HG02981 (cell line): ENCODE results near the gene KIF27.
"Not testable (repeated sequence)": the region's sequence is repeated elsewhere in the genome, so short reads cannot be mapped to it uniquely, and the experiment has no call there.

Source experiments
- ATAC-seq: cut with Tn5 transposase; IDR thresholded peaks from one replicate; pipeline ENCODE4 v1.9.1; 2021; ENCODE audit warnings: mild to moderate bottlenecking, moderate library complexity; ENCODE audit not compliant: unreplicated experiment

KIF27 gene, protein sequence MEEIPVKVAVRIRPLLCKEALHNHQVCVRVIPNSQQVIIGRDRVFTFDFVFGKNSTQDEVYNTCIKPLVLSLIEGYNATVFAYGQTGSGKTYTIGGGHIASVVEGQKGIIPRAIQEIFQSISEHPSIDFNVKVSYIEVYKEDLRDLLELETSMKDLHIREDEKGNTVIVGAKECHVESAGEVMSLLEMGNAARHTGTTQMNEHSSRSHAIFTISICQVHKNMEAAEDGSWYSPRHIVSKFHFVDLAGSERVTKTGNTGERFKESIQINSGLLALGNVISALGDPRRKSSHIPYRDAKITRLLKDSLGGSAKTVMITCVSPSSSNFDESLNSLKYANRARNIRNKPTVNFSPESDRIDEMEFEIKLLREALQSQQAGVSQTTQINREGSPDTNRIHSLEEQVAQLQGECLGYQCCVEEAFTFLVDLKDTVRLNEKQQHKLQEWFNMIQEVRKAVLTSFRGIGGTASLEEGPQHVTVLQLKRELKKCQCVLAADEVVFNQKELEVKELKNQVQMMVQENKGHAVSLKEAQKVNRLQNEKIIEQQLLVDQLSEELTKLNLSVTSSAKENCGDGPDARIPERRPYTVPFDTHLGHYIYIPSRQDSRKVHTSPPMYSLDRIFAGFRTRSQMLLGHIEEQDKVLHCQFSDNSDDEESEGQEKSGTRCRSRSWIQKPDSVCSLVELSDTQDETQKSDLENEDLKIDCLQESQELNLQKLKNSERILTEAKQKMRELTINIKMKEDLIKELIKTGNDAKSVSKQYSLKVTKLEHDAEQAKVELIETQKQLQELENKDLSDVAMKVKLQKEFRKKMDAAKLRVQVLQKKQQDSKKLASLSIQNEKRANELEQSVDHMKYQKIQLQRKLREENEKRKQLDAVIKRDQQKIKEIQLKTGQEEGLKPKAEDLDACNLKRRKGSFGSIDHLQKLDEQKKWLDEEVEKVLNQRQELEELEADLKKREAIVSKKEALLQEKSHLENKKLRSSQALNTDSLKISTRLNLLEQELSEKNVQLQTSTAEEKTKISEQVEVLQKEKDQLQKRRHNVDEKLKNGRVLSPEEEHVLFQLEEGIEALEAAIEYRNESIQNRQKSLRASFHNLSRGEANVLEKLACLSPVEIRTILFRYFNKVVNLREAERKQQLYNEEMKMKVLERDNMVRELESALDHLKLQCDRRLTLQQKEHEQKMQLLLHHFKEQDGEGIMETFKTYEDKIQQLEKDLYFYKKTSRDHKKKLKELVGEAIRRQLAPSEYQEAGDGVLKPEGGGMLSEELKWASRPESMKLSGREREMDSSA (N-terminal part only)

DNA sequence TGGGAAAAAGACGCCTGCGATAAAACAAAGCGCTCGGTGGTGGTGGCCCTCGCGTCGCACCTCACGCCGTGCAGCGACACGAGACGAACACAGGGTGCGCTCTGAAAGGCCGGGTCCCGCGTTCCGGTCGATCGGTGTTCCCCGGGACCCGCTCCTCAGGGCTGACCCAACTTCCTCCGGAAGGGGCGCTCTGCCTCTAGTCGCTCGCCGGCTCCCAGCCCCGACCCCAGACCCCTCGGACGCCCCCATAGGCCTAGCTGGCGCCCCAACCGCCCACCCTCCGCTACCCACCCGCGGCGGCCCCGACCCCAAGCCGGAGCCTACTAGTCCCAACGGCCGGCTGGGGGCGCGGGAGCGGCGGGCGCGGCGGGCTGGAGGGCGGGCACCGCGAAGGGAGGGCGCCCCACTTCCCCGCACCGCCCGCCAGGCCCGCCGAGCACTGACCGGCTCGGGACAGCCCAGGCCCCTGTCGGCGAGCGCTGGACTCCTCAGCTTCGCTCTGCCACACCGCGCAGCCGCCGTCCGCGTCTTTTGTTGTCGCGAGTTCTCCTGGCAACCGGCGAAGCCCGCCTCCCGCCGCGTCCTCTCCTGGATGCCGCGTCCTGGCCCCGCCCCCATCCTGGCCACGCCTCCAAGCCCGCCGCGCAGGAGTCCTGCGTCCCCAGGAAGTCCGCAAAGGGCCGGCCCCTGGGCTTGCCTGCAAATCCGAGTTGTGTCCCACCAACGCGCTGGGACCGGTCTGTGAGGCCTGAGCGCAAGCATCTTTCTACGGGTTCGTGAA is at the start of gene KIF27:
Gene KIF27, minus strand, starts transcription at position 506 of the 781 bp plus-strand sequence. CDS start 5,841 bp downstream, outside the sequence.
- peak; percentile 91 for ATAC-seq

DNA sequence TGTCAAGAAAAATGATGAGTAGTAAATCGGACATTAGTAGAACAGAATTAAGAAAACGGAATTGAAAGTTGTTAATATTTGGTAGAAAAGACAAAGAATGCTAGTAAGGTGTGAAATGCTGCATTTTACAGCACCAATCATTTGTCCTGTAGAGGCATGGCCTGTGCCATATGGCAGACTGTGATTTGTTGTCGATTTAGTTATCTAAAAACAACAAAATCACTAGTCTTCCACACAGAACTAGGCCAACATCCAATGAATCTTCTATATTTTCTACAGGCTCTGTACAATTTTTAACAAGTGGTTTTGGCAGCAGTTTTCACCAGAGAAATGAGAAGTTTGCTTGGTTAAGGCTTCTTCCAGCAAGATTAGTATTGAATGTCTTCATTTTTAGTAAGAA is 48.4 kb upstream of the KIF27 start:
- no peak for ATAC-seq

DNA sequence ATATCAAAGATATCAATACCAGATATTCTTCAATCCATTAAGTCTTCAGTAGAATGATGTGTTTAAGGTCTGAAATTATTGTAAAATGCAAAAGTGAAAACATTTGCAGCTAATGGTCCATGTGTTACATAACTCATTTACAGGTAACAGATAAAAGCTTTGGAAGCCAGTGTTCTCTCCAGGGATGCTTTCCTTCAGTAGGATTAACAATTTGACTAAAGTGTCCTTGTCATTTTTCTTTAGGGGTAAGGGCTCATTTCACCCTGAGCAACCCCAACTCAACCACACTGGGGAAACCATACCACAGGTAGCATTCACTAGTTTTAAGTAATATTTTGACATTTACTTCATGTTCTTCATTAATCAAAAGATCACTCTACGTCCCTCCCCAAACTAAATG is 45.8 kb upstream of the KIF27 start:
- no peak for ATAC-seq

DNA sequence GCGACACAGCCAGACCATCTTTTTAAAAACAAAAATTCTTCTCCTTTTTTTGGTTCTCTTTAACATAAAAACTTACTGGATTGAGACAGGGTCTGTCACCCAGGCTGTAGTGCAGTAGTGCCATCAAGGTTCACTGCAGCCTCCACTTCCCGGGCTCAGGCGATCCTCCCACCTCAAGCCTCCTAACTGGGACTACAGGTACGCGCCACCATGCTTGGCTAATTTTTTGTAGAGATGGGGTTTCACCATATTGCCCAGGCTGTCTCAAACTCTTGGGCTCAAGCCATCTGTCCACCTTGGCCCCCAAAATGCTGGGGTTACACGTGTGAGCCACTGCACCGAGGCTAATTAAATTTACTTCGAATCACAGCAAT is 45.0 kb upstream of the KIF27 start:
- ATAC-seq: no peak

DNA sequence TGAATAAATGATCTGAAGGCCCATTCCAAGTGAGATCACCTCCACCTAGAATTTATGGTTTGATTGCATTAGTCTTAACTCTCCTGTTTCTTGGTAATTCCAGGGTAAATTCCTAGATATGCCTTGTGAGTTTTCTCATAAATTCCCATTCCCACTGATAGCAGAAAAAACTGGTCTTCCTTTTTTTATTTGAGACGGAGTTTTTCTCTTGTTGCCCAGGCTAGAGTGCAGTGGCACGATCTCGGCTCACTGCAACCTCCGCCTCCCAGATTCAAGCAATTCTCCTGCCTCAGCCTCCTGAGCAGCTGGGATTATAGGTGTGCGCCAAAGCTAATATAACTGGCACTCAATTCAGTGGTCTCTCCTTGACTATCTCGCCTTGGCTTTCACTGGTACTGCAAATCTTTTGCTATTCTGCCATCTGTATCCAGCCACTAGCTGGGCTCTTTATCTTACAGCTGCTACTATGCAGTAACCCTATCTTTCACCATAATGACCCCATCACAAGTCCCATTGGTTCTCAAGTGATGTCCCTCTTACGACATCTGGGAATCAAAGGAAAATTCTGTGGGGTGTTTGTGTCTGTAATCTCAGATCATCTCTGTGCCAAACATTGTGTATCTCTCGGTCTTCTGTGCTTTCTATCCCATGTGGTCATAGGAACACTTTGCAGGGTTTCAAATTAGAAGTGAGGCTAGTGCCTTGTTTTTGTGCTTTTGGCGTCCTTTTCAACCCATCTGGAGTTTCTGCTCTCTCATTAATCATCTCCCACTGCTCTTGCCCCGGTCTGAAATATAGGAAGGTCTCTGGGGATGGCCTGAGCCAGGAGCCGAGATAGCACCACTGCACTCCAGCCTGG is 44.3 kb upstream of the KIF27 start:
- ATAC-seq: no peak

DNA sequence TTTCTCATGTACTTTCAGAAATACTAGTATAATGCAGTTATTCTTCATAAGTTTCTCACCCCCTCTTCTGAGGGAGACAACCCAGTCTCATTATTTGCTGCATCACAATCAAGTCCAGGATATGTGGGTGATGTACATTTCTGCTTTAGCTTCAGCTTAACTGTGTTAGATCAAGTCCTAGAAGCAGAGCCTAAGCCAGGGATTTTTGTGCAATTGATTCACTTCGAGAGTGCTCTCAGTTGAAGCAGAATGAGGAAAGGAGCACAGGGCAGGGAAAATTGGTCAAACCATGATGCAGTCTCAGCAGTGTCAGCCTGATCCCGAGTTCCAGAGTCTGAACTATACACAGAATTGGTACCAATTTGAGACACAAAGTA is 43.7 kb upstream of the KIF27 start:
- no peak for ATAC-seq

DNA sequence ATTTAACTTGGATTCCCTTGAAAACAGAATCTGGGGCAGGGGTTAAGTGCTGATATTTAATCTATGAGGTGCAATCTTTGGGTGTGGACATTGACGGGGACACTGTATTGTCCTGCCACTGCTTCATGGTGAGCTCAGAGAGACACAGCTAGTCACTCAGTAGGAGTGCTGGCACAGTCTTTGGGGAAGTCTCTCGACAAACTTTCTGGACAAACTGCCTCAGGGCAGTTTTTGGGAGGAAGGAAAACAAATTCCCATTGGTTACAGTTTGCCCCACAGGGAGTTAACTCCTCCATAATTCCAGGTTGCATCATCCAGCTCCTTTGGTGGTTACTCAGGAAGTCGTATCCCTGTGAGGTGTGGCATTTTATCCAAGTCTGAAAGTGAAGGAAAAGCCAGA is 40.9 kb upstream of the KIF27 start:
- no peak for ATAC-seq

DNA sequence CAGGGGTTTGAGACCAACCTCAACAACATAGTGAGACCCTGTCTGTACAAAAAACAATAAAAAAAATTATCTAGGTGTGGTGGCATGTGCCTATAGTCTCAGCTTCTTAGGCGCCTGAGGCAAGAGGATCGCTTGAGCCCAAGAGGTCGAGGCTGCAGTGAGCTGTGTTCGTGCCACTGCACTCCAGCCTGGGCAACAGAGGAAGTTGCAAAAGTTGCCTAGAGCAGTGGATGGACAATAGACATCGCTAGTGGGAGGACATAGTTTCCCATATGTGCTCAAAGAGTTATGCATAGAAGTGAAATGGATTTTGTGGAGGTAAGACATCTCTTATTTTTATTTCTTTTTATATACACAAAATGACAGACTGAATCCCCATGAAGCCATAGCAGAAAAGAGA is 39.8 kb upstream of the KIF27 start:
- ATAC-seq: no peak

DNA sequence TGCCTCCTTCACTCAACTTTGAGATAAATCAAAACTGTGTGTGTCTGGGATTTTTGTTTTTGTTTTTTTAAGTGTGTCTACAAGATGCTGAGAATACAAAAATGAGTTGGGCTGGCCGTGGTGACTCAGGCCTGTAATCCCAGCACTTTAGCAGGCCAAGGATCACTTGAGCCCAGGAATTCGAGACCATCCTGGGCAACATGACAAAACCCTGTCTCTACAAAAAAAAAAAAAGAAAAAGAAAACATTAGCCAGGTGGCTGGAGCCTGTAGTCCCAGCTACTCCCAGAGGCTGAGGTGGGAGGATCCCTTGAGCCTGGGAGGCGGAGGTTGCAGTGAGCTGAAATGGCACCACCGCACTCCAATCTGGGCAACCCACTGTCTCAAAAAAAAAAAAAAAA is 37.8 kb upstream of the KIF27 start:
- no peak for ATAC-seq

DNA sequence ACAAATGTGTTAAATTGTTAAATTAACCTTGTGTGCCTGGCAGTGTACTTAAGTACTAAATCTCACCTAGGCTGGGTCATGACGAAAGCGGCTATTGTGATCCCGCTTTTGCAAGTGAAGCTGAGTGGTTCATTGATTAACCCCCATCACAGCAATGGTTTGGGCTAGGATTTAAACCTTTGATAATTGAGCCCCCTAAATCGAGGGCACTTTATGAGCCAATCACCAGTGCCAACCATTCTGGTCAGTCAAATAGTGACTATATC is 35.9 kb upstream of the KIF27 start:
- no peak for ATAC-seq

DNA sequence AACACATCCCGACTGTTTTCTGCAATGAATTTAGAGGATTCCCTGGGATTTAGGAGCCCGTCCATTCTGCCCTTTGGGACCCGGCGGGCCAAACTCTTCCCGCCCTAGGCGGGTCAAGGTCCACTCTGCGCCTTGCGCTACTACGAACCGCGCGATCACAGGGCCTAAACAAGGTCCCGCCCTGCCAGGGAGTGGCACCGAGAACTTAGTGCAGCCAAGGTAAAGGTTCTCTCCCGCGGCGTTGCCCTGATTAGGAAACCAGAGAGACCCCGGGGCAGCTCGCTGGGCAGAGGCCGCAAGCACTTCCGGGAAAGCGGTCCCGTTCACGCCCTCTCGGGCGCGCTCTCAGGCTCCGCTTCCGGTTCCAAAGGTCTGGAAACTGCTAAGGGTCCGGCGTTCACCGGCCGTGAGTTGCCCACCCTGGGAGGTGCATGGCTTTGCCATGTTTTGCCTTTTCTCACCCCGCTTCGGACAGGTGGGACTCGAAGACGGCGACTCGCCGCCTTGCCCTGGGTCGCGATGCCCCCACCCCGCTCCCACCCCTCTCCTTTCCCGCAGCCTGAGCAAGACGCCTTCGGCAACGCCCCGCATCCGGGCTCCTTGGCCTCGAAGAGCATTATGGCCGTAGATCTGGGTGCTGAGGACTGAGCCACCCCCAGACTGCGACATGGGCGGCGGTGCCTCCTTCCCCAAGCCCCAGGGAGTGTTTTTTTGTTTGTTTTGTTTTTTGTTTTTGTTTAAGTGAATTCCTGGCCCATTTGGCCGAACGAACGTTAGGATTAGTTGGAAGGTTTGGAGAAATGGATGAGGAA is 35.4 kb upstream of the KIF27 start:
- ATAC-seq: peak; percentile 80

DNA sequence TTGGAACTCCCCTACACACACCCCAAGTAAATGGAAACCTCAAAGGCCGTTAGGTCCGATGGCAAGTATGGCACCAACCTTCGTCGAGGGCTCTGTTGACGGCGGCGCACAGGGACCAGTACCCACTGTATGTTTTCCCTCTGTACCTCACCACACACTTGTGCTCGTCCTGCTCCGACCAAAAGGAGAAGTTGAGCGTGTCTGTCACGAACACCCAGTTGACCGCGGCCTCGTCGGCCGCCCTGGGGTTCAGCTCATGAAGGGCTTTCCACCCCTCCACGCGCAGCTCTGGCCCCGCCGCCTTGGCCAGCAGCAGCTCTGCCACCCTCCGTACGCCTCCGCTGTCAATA is 34.8 kb upstream of the KIF27 start:
- ATAC-seq: peak; percentile 57

DNA sequence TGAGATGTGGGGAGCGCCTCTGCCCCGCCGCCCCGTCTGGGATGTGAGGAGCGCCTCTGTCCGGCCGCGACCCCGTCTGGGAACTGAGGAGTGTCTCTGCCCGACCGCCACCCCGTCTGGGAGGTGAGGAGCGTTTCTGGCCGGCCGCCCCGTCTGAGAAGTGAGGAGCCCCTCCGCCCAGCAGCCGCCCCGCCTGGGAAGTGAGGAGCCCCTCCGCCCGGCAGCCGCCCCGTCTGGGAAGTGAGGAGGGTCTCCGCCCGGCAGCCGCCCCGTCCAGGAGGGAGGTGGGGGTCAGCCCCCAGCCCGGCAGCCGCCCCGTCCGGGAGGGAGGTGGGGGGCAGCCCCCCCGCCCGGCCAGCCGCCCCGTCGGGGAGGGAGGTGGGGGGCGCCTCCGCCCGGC is 26.9 kb upstream of the KIF27 start:
- not testable (repeated sequence) for ATAC-seq

DNA sequence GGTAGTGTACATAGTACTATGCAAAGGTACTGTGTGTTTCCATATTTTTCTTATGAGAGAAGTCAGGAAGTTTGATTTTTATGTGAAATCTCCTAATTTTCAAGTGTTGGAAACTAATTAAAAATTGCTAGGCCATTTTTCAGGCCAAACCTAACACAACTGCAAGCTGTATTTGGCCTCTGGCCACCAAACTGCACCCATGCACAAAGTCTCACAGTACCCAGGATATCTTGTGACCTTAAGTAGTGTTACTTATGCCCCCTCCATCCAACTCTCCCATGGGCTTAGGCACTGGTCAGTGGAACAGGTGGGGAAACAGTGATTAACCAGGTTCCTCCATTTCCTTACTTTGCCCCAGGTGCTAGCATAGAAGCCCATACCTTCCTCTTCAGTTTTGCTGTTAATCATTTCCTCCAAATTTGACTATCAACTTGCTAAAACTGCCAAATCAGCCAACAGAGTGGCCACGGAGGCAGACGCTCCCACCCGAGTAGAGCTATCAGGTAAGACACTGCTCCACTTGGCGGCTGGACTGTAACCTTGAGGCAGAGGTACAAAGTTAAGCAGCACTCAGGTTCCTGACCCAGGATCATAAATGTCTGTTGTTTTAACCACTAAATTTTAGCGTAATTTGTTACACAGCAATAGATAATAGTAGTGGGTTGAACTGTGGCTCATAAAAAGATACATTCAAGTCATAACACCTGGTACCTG is 19.5 kb upstream of the KIF27 start:
- ATAC-seq: no peak

DNA sequence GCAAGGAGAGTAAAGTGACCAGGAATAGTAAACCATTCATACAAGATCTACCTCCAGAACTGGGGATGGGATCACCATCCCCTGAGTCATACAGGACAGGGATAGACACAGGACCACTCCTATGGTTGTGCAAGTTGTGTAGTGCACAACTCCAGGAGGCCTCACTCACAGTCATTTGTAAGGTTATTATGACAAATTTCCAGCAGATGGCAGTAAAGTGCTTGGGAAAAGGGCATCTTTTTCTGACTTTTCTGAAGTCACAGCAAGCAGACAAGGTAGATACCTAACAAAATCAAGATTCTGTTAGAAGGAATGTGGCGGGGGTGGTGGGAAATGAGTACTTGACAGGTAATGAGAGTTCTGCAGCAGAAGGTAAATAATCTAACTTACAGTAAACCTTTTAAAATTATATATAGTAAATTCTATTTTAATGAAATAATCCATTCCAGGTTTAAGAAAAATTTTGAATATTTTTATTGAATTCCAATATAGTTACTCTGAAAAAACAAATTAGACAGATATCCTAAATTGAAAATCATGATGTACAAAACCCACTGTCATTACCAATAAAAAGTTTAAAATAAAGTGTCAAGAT is 16.7 kb upstream of the KIF27 start:
- peak; percentile 63 for ATAC-seq

DNA sequence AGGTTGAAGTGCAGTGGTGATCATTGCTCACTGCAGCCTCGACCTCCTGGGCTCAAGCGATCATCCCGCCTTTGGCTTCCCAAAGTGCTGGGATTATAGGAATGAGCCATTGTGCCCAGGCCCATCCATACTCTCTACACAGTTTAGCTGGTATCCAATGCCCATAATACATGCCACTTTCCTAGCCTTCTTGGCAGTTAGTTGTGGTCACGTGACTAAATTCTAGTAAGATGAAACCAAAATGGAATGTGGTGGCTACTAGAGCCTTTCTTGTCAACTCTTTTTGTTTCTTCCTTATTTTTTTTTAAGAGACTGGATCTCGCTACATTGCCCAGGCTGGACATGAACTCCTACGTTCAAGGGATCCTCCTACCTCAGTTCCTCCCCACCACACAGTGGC is 15.3 kb upstream of the KIF27 start:
- no peak for ATAC-seq

DNA sequence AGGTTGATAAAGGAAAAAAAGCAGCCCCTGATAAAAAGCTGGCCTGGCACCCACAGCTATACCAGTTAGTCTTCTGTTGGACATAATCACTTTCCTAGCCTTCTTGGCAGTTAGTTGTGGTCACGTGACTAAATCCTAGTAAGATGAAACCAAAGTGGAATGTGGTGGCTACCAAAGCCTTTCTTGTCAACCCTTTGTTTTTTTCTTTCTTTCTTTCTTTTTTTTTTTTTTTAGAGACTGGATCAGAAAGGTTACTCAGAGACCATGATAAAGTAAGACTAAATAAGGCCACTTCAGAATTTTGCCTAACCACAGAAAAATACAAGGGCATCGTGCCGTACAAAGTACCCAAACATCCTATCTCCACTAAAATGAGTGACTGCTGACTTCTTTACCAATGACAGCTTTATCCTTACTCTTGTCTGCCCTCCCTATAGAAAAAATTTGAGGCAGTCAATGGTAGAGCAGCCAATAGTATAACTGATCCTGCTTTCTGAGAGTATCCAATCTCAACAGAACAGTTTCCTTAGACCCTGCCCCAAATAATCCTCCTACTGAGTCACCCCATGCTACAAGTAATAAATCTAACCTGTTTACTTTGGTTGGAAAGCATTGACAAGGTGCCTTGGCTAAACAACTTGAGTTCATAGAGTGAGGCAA is 14.2 kb upstream of the KIF27 start:
- no peak for ATAC-seq
